Skeletal muscle tissue (tissue), 4 donors: Measurements from ENCODE around the gene OSBPL8. TPM values are rescaled to one million over a fixed set of nuclear protein-coding genes. Genes with fewer than 3 reads are reported as not detected.
"Not testable (repeated sequence)": the region's sequence is repeated elsewhere in the genome, so short reads cannot be mapped to it uniquely, and the experiment has no call there.

Experiments used
- H3K27ac ChIP-seq: one replicate; pipeline ENCODE4 v1.7.0; 2013; ENCODE audit warnings: mild to moderate bottlenecking, low read depth, low read length, inconsistent platforms
- H3K27me3 ChIP-seq, 3 donors: one replicate each; pipeline ENCODE4 v1.7.0; 2013; ENCODE audit warnings: low read length in 3 of 3; ENCODE audit not compliant: control insufficient read depth in 3 of 3, insufficient read depth in 3 of 3
- H3K36me3 ChIP-seq, 3 donors: one replicate each; pipeline ENCODE4 v1.7.0; 2013; ENCODE audit warnings: low read length in 3 of 3; ENCODE audit not compliant: control insufficient read depth in 3 of 3, insufficient read depth in 3 of 3
- H3K4me1 ChIP-seq, 3 donors: one replicate each; pipeline ENCODE4 v1.7.0; 2013; ENCODE audit warnings: low read length in 3 of 3, mild to moderate bottlenecking in 3 of 3; ENCODE audit not compliant: control insufficient read depth in 3 of 3, insufficient read depth in 3 of 3
- H3K4me3 ChIP-seq, 3 donors: one replicate each; pipeline ENCODE4 v1.7.0; 2013; ENCODE audit warnings: low read length in 3 of 3
- H3K9ac ChIP-seq, 3 donors: one replicate each; pipeline ENCODE4 v1.7.0; 2013; ENCODE audit warnings: low read length in 3 of 3, mild to moderate bottlenecking in 3 of 3, moderate library complexity in 2 of 3, low read depth in 1 of 3
- H3K9me3 ChIP-seq, 3 donors: one replicate each; pipeline ENCODE4 v1.7.0; 2013; ENCODE audit warnings: low read length in 3 of 3; ENCODE audit not compliant: control insufficient read depth in 3 of 3
- total RNA-seq: library from RNA; depleted of rRNA; stranded (reverse); fragments of >200 nt; gene quantifications from one replicate; pipeline ENCODE4 v1.2.3, GENCODE V29; 2014
- donor health status: Osteomylitis.

Gene OSBPL8
- total RNA-seq, 1 donor from 2014 or later: 22.4 TPM

GRCh38 chr12:76383988-76384387, 175.6 kb downstream of the OSBPL8 start:
- Histone ChIP-seq H3K36me3 (peaks cover 3 to 14% (median 6%) of the 10 kb centered on the region in 3 donors), H3K4me3 (no peak overlapping the region), H3K9me3 (no peaks in the 10 kb centered on the region), H3K4me1 (no peaks in the 10 kb centered on the region), H3K9ac (peak overlapping the region in 1 of 3 donors; percentile 0), H3K27ac (no peak overlapping the region), H3K27me3 (no peaks in the 10 kb centered on the region)

GRCh38 chr12:76379261-76379660, 180.3 kb downstream of the OSBPL8 start:
- Histone ChIP-seq H3K4me3 (no peak overlapping the region), H3K9ac (no peak overlapping the region), H3K9me3 (no peaks in the 10 kb centered on the region), H3K4me1 (no peaks in the 10 kb centered on the region), H3K27ac (no peak overlapping the region), H3K36me3 (peaks cover 5 to 28% (median 24%) of the 10 kb centered on the region in 3 donors), H3K27me3 (no peaks in the 10 kb centered on the region)

- not testable (repeated sequence) for H3K9me3 ChIP-seq, H3K4me3 ChIP-seq, H3K27me3 ChIP-seq, H3K27ac ChIP-seq, H3K4me1 ChIP-seq, H3K9ac ChIP-seq
- peaks cover 9 to 34% (median 26%) of the 10 kb centered on the region in 3 donors for H3K36me3 ChIP-seq
Observed at GRCh38 chr12:76376876-76377275, 182.7 kb downstream of the OSBPL8 start.

- H3K9ac ChIP-seq: no peak overlapping the region
- H3K36me3 ChIP-seq: peaks cover 9 to 34% (median 26%) of the 10 kb centered on the region in 3 donors
- no peaks in the 10 kb centered on the region for H3K27me3 ChIP-seq
Observed at GRCh38 chr12:76375939-76376338, 183.6 kb downstream of the OSBPL8 start.

GRCh38 chr12:76375470-76375869, 184.1 kb downstream of the OSBPL8 start:
- peaks cover 9 to 37% (median 26%) of the 10 kb centered on the region in 3 donors for H3K36me3 ChIP-seq

More at GRCh38 chr12:76375939-76376338, 183.6 kb downstream of the OSBPL8 start:
- H3K4me1 ChIP-seq: no peaks in the 10 kb centered on the region
- H3K4me3 ChIP-seq: no peak overlapping the region
- no peaks in the 10 kb centered on the region for H3K9me3 ChIP-seq
- no peak overlapping the region for H3K27ac ChIP-seq

GRCh38 chr12:76374386-76375020, 185.1 kb downstream of the OSBPL8 start:
- Histone ChIP-seq H3K9me3 (no peaks in the 10 kb centered on the region), H3K4me1 (no peaks in the 10 kb centered on the region), H3K4me3 (no peak overlapping the region), H3K9ac (no peak overlapping the region), H3K27ac (no peak overlapping the region), H3K36me3 (peaks cover 9 to 45% (median 29%) of the 10 kb centered on the region in 3 donors), H3K27me3 (no peaks in the 10 kb centered on the region)

More at GRCh38 chr12:76375470-76375869, 184.1 kb downstream of the OSBPL8 start:
- Histone ChIP-seq H3K9ac (no peak overlapping the region), H3K27me3 (no peaks in the 10 kb centered on the region), H3K4me1 (no peaks in the 10 kb centered on the region), H3K9me3 (no peaks in the 10 kb centered on the region), H3K4me3 (no peak overlapping the region), H3K27ac (no peak overlapping the region)

- H3K9ac ChIP-seq: no peak overlapping the region
- no peaks in the 10 kb centered on the region for H3K27me3 ChIP-seq
- H3K4me3 ChIP-seq: no peak overlapping the region
- no peak overlapping the region for H3K27ac ChIP-seq
- H3K9me3 ChIP-seq: no peaks in the 10 kb centered on the region
- peaks cover 16 to 42% (median 16%) of the 10 kb centered on the region in 3 donors for H3K36me3 ChIP-seq
- H3K4me1 ChIP-seq: no peaks in the 10 kb centered on the region
Observed at GRCh38 chr12:76368230-76368629, 191.3 kb downstream of the OSBPL8 start.

- H3K36me3 ChIP-seq: peaks cover 12 to 39% (median 16%) of the 10 kb centered on the region in 3 donors
- H3K4me1 ChIP-seq: no peaks in the 10 kb centered on the region
- H3K9ac ChIP-seq: no peak overlapping the region
- no peaks in the 10 kb centered on the region for H3K27me3 ChIP-seq
- H3K27ac ChIP-seq: no peak overlapping the region
- no peaks in the 10 kb centered on the region for H3K9me3 ChIP-seq
- no peak overlapping the region for H3K4me3 ChIP-seq
Observed at GRCh38 chr12:76366163-76366562, 193.4 kb downstream of the OSBPL8 start.

- H3K27me3 ChIP-seq, H3K9ac ChIP-seq, H3K9me3 ChIP-seq, H3K27ac ChIP-seq, H3K4me1 ChIP-seq, H3K4me3 ChIP-seq: not testable (repeated sequence)
- peaks cover 12 to 26% (median 14%) of the 10 kb centered on the region in 3 donors for H3K36me3 ChIP-seq
Observed at GRCh38 chr12:76364131-76364530, 195.4 kb downstream of the OSBPL8 start.

- H3K9ac ChIP-seq: no peak overlapping the region
- H3K27me3 ChIP-seq: no peaks in the 10 kb centered on the region
- H3K4me3 ChIP-seq: no peak overlapping the region
- no peak overlapping the region for H3K27ac ChIP-seq
- no peaks in the 10 kb centered on the region for H3K9me3 ChIP-seq
- H3K4me1 ChIP-seq: no peaks in the 10 kb centered on the region
- H3K36me3 ChIP-seq: peaks cover 7 to 11% (median 9%) of the 10 kb centered on the region in 3 donors
Observed at GRCh38 chr12:76360316-76360715, 199.3 kb downstream of the OSBPL8 start.
